Panc1 (cell line): ENCODE results near the gene KDM4F. TPM values are rescaled to one million over a fixed set of nuclear protein-coding genes. Genes with fewer than 3 reads are reported as not detected.

ENCODE experiments used
- ATAC-seq: fragments of 200-7000 bp; cut with Tn5 transposase; 2 replicates; pipeline ENCODE4 v1.9.1; 2020; ENCODE audit warnings: mild to moderate bottlenecking, moderate library complexity
- BruUV-seq: library from RNA; stranded (reverse); fragments of 400-500 nt; replicated peaks from 2 replicates; lab custom pipeline; 2021; lab: Mats Ljungman, UMichigan
- CTCF ChIA-PET: fragments of 300-600 bp; sonication (Branson Sonifier 250); formaldehyde crosslinking; loops from one replicate; lab custom pipeline; 2022; ENCODE audit warnings: antibody characterized with exemption; lab: Charles Lee
- POLR2A ChIA-PET: fragments of 300-600 bp; sonication (Branson Sonifier 250); formaldehyde crosslinking; loops from one replicate; lab custom pipeline; 2022; ENCODE audit warnings: antibody characterized with exemption; lab: Charles Lee
- DNase-seq: peaks from one replicate; pipeline ENCODE4 v3.0.0-alpha.2; 2010; ENCODE audit warnings: low read depth, low spot score
- H3K27ac ChIP-seq: 2 replicates; pipeline ENCODE4 v1.5.1; 2011; ENCODE audit warnings: mild to moderate bottlenecking, low read length, inconsistent platforms
- H3K27me3 ChIP-seq: fragments of 200-500 bp; sonication (Bioruptor generic); 2 replicates; pipeline ENCODE4 v1.6.0; 2014; ENCODE audit warnings: low read length, inconsistent platforms; ENCODE audit not compliant: control insufficient read depth, insufficient read depth
- H3K36me3 ChIP-seq: fragments of 200-500 bp; sonication (Bioruptor generic); 2 replicates; pipeline ENCODE4 v1.5.1; 2014; ENCODE audit warnings: inconsistent platforms, mild to moderate bottlenecking, low read length, moderate library complexity; ENCODE audit not compliant: control insufficient read depth, insufficient read depth
- H3K4me1 ChIP-seq: 2 replicates; pipeline ENCODE4 v1.5.1; 2011; ENCODE audit warnings: inconsistent platforms, mild to moderate bottlenecking, low read length, moderate library complexity; ENCODE audit not compliant: control insufficient read depth, insufficient read depth
- H3K4me3 ChIP-seq, 2 experiments: 2 replicates each; pipeline ENCODE4 v1.5.1; 2011 to 2012; ENCODE audit warnings: low read depth in 2 of 2, low read length in 2 of 2, mild to moderate bottlenecking in 2 of 2, inconsistent platforms in 1 of 2, moderate library complexity in 1 of 2
- H3K9me3 ChIP-seq: fragments of 200-500 bp; sonication (Bioruptor generic); 2 replicates; pipeline ENCODE4 v1.5.1; 2014; ENCODE audit warnings: low read depth, mild to moderate bottlenecking, inconsistent platforms, low read length, moderate library complexity; ENCODE audit not compliant: control insufficient read depth, insufficient read depth
- CTCF ChIP-seq: fragments of 450-650 bp; IDR thresholded peaks from 2 replicates; pipeline ENCODE4 v1.5.1; 2017; ENCODE audit warnings: mild to moderate bottlenecking
- POLR2AphosphoS5 ChIP-seq: IDR thresholded peaks from 2 replicates; pipeline ENCODE4 v1.6.1; 2012; ENCODE audit warnings: mild to moderate bottlenecking, low read depth, low read length, moderate library complexity
- REST ChIP-seq, 2 experiments: IDR thresholded peaks; 2 replicates each; pipeline ENCODE4 v1.6.1; 2011 to 2012; ENCODE audit warnings: low read depth in 2 of 2, control low read depth in 1 of 2, low read length in 1 of 2, mild to moderate bottlenecking in 1 of 2, moderate library complexity in 1 of 2; ENCODE audit not compliant: insufficient read depth in 1 of 2
- SIN3A ChIP-seq: IDR thresholded peaks from 2 replicates; pipeline ENCODE4 v1.6.1; 2012; ENCODE audit warnings: low read depth, mild to moderate bottlenecking, low read length, moderate library complexity, borderline replicate concordance; ENCODE audit not compliant: insufficient read depth
- TCF7L2 ChIP-seq: IDR thresholded peaks from 2 replicates; pipeline ENCODE4 v1.6.1; 2011; ENCODE audit warnings: mild to moderate bottlenecking, low read depth, low read length, inconsistent platforms
- in situ Hi-C: cut with HindIII; loops from 2 replicates; pipeline ENCODE4 v1.10.0; 2016; ENCODE audit warnings: low sequenced_read_pairs, low pct_unique_long_range_greater_than_20kb
- intact Hi-C: fragments of 100-400 bp; cut with micrococcal nuclease; formaldehyde crosslinking; loops from one replicate; pipeline ENCODE4 v1.10.0; 2022; ENCODE audit not compliant: unreplicated experiment
- total RNA-seq: library from RNA; stranded (reverse); gene quantifications from one replicate; pipeline ENCODE4 v1.2.1, GENCODE V29; 2021; ENCODE audit not compliant: unreplicated experiment

Gene KDM4F
- total RNA-seq, 1 experiment from 2014 or later, result not detected

- Histone ChIP-seq H3K27ac (no peak overlapping the region), H3K36me3 (no peaks in the 10 kb centered on the region), H3K27me3 (peaks cover 27% of the 10 kb centered on the region), H3K9me3 (no peaks in the 10 kb centered on the region), H3K4me1 (no peaks in the 10 kb centered on the region), H3K4me3 (no peak overlapping the region)
- in situ Hi-C loops, result no loop called here
- POLR2A ChIA-PET, result no interaction called here
- CTCF ChIA-PET, result no interaction called here
- ATAC-seq (no peak), DNase-seq (no peak)
- intact Hi-C loops, result no loop called here
- TF ChIP-seq REST (IDR thresholded peaks at IDR 0.05; ENCODE audit: insufficient read depth in 1 of 2, low read depth in 2 of 2, low read length in 1 of 2), result no peak
- TF ChIP-seq CTCF, result no peak
- no peak for TF ChIP-seq SIN3A
- TF ChIP-seq TCF7L2, result no peak
- no peak for TF ChIP-seq POLR2AphosphoS5
- no TSS peak for BruUV-seq
Measured at GRCh38 chr11:95042906-95043305, 6.3 kb upstream of the KDM4F start.

- Histone ChIP-seq H3K36me3 (no peaks in the 10 kb centered on the region), H3K27me3 (peaks cover 34% of the 10 kb centered on the region), H3K27ac (no peak overlapping the region), H3K9me3 (no peaks in the 10 kb centered on the region), H3K4me1 (no peaks in the 10 kb centered on the region), H3K4me3 (no peak overlapping the region)
- CTCF ChIA-PET, result no interaction called here
- TF ChIP-seq POLR2AphosphoS5 (no peak), TCF7L2 (no peak), SIN3A (no peak), REST (IDR thresholded peaks at IDR 0.05; ENCODE audit: insufficient read depth in 1 of 2, low read depth in 2 of 2, low read length in 1 of 2) (no peak), CTCF (no peak)
- DNase-seq (no peak), ATAC-seq (no peak)
- BruUV-seq, result no TSS peak
- in situ Hi-C loops, result no loop called here
- POLR2A ChIA-PET, result no interaction called here
- intact Hi-C loops, result no loop called here
Measured at GRCh38 chr11:95044010-95044409, 5.2 kb upstream of the KDM4F start.
